Tibial nerve (tissue), 4 donors: Measurements from ENCODE around the gene CEP43.

ENCODE experiments used
- EP300 ChIP-seq, 2 donors: sonication (generic); formaldehyde crosslinking; IDR thresholded peaks; one replicate each; pipeline ENCODE4 v1.6.1; 2017; ENCODE audit warnings: antibody characterized with exemption in 2 of 2, mild to moderate bottlenecking in 1 of 2
- POLR2A ChIP-seq, 2 donors: fragments of 450-650 bp; IDR thresholded peaks; one replicate each; pipeline ENCODE4 v1.6.1; 2017; ENCODE audit warnings: antibody characterized with exemption in 2 of 2, mild to moderate bottlenecking in 2 of 2, moderate library complexity in 2 of 2
- TF ChIP-seq, protein P1 (sequence below), 5 experiments: fragments of 200-600 bp in 3 of 5; fragments of 450-650 bp in 2 of 5; sonication (generic) in 3 of 5; IDR thresholded peaks; one replicate each; pipeline ENCODE4 v1.5.1; 2016 to 2019; ENCODE audit warnings: antibody characterized with exemption in 5 of 5, mild to moderate bottlenecking in 3 of 5, moderate library complexity in 2 of 5

DNA sequence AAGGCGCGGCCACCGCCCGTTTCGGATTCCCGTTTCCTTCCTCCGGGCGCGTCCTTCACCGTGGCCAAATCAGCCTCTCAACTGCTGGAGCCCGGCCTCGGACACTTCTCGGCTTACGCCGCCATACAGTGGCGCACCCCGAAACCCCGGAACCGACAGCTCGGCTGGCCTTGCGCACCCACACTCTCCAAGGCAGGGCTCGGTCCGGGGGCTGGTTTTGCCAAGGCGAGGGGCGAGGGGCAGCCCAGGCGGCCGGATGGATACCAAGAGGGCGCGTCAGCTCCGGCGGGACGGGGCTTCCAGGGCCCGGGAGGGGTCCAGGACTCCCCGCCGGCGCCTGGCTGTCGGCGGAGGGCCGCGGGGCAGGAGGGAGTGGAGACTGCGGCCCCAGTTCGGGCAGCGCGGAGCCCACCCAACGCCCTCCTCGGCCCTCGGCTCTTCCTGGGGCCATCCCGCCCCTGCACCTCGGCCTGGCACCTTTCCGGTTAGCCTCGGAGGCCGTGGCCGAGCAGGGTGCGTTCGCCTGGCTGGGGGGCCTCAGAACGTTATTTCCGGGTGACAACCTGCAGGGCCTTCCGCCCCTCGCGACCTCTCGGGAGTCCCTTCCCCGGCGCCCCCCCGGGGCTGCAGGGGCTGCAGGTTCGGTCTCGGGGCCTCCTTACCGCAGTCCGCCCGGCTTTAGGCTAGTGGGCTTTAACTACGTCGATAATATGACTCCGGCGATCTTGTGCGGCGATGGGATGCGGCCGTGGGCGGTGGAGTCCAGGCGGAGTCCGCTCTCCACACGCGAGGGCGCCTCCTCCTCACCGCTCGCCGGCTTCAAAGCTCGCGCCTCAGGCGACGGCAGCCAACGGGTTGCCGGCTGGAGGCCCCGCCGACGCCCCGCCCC is 697 bp upstream of the CEP43 start:
- TF ChIP-seq, protein P1, sequence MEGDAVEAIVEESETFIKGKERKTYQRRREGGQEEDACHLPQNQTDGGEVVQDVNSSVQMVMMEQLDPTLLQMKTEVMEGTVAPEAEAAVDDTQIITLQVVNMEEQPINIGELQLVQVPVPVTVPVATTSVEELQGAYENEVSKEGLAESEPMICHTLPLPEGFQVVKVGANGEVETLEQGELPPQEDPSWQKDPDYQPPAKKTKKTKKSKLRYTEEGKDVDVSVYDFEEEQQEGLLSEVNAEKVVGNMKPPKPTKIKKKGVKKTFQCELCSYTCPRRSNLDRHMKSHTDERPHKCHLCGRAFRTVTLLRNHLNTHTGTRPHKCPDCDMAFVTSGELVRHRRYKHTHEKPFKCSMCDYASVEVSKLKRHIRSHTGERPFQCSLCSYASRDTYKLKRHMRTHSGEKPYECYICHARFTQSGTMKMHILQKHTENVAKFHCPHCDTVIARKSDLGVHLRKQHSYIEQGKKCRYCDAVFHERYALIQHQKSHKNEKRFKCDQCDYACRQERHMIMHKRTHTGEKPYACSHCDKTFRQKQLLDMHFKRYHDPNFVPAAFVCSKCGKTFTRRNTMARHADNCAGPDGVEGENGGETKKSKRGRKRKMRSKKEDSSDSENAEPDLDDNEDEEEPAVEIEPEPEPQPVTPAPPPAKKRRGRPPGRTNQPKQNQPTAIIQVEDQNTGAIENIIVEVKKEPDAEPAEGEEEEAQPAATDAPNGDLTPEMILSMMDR (IDR thresholded peaks at IDR 0.05), result no peak
- TF ChIP-seq EP300 (IDR thresholded peaks at IDR 0.05) (no peak), POLR2A (IDR thresholded peaks at IDR 0.05) (no peak)
